B cell (primary cell): Measurements from ENCODE around the gene ZDHHC19. TPM values are rescaled to one million over a fixed set of nuclear protein-coding genes. Genes with fewer than 3 reads are reported as not detected.
A peak's percentile ranks its signal among the peaks of the same experiment; 100 is the strongest.

Experiments used
- ATAC-seq: fragments of 200-7000 bp; cut with Tn5 transposase; one replicate; pipeline ENCODE4 v1.10.0; 2021; ENCODE audit warnings: low read depth, mild to moderate bottlenecking, moderate number of reproducible peaks, moderate library complexity
- CTCF ChIA-PET: fragments of 350-600 bp; sonication (Branson Sonifier 250); formaldehyde crosslinking; loops from one replicate; lab custom pipeline; 2021; ENCODE audit warnings: antibody characterized with exemption, inconsistent platforms; lab: Charles Lee
- POLR2A ChIA-PET: fragments of 350-600 bp; sonication (Branson Sonifier 250); formaldehyde crosslinking; loops from one replicate; lab custom pipeline; 2021; ENCODE audit warnings: antibody characterized with exemption; lab: Charles Lee
- DNase-seq: peaks from one replicate; pipeline ENCODE4 v3.0.0; 2013
- H2AFZ ChIP-seq: 2 replicates; pipeline ENCODE4 v1.6.1; 2012; ENCODE audit warnings: mild to moderate bottlenecking, low read depth, low read length; ENCODE audit not compliant: insufficient read depth, poor library complexity, severe bottlenecking
- H3K27ac ChIP-seq, 2 donors: 1 replicate in 1 of 2; 2 replicates in 1 of 2; pipeline ENCODE4 v1.5.1; 2012 to 2013; ENCODE audit warnings: low read length in 2 of 2, mild to moderate bottlenecking in 2 of 2, moderate library complexity in 1 of 2
- H3K27me3 ChIP-seq, 4 experiments: fragments of 200-600 bp in 1 of 4; sonication (generic) in 1 of 4; replicated peaks in 1 of 4; 1 replicate in 2 of 4; 2 replicates in 2 of 4; pipeline versions ENCODE4 v1.6.1 to v1.7.0; 2013 to 2016; ENCODE audit warnings: low read length in 3 of 4, mild to moderate bottlenecking in 2 of 4, mixed read lengths in 1 of 4, moderate library complexity in 1 of 4; ENCODE audit not compliant: insufficient read depth in 4 of 4, control insufficient read depth in 3 of 4; ENCODE audit errors: control extremely low read depth in 1 of 4
- H3K36me3 ChIP-seq, 2 experiments: replicated peaks in 1 of 2; 1 replicate in 1 of 2; 2 replicates in 1 of 2; pipeline versions ENCODE4 v1.6.1 to v1.7.1; 2013; ENCODE audit warnings: low read length in 1 of 2; ENCODE audit not compliant: insufficient read depth in 2 of 2, control insufficient read depth in 1 of 2; ENCODE audit errors: control extremely low read depth in 1 of 2, extremely low read depth in 1 of 2
- H3K4me1 ChIP-seq, 2 donors: fragments of 200-600 bp in 1 of 2; sonication (generic) in 1 of 2; 1 replicate in 1 of 2; 2 replicates in 1 of 2; pipeline versions ENCODE4 v1.5.1 to v1.6.1; 2013 to 2017; ENCODE audit warnings: low read length in 2 of 2; ENCODE audit not compliant: control insufficient read depth in 2 of 2, insufficient read depth in 2 of 2
- H3K4me2 ChIP-seq: replicated peaks from 2 replicates; pipeline ENCODE3; 2012; ENCODE audit warnings: mild to moderate bottlenecking, low read depth, low read length; ENCODE audit not compliant: poor library complexity, severe bottlenecking
- H3K4me3 ChIP-seq, 5 experiments: fragments of 200-600 bp in 1 of 5; sonication (generic) in 1 of 5; 1 replicate in 3 of 5; 2 replicates in 2 of 5; pipeline versions ENCODE4 v1.5.1 to v1.7.0; 2011 to 2016; ENCODE audit warnings: low read length in 4 of 5, mild to moderate bottlenecking in 4 of 5, low read depth in 2 of 5, control low read depth in 1 of 5, moderate library complexity in 1 of 5; ENCODE audit not compliant: insufficient read depth in 1 of 5; ENCODE audit errors: control extremely low read depth in 1 of 5, extremely low read depth in 1 of 5
- H3K79me2 ChIP-seq: fragments of 200-600 bp; sonication (generic); one replicate; pipeline ENCODE4 v1.6.0; 2016; ENCODE audit warnings: low read length; ENCODE audit not compliant: control insufficient read depth, insufficient read depth
- H3K9ac ChIP-seq: fragments of 200-600 bp; sonication (generic); 2 replicates; pipeline ENCODE4 v1.6.1; 2017; ENCODE audit warnings: mild to moderate bottlenecking, low read length, moderate library complexity
- H3K9me3 ChIP-seq, 3 donors: one replicate each; pipeline versions ENCODE4 v1.6.1 to v1.7.1; 2013; ENCODE audit warnings: low read length in 2 of 3; ENCODE audit not compliant: control insufficient read depth in 2 of 3, insufficient read depth in 1 of 3; ENCODE audit errors: control extremely low read depth in 1 of 3
- H4K20me1 ChIP-seq: 2 replicates; pipeline ENCODE4 v1.6.0; 2012; ENCODE audit warnings: mild to moderate bottlenecking, low read length; ENCODE audit not compliant: insufficient read depth, control insufficient read depth, poor library complexity, severe bottlenecking
- H3K27ac Mint-ChIP-seq: one replicate; pipeline ENCODE4 v1.8.0; 2021; ENCODE audit warnings: mixed read lengths
- H3K27me3 Mint-ChIP-seq: one replicate; pipeline ENCODE4 v1.8.0; 2021; ENCODE audit warnings: mixed read lengths
- H3K4me1 Mint-ChIP-seq: one replicate; pipeline ENCODE4 v1.8.0; 2021; ENCODE audit warnings: mixed read lengths
- H3K4me3 Mint-ChIP-seq: one replicate; pipeline ENCODE4 v1.8.0; 2021; ENCODE audit warnings: mixed read lengths
- H3K9me3 Mint-ChIP-seq: one replicate; pipeline ENCODE4 v1.8.0; 2022; ENCODE audit warnings: mixed read lengths; ENCODE audit not compliant: insufficient read depth
- EZH2 ChIP-seq: IDR thresholded peaks from 2 replicates; pipeline ENCODE4 v1.6.1; 2012; ENCODE audit warnings: borderline replicate concordance, low read depth, mild to moderate bottlenecking, moderate library complexity, low read length; ENCODE audit not compliant: insufficient read depth, poor library complexity, severe bottlenecking
- WGBS: methylation state at CpG from one replicate; pipeline ENCODE4 v1.1.5; 2013; ENCODE audit warnings: missing lambda C conversion rate; ENCODE audit not compliant: insufficient coverage; 5-methylcytosine and 5-hydroxymethylcytosine counted together
- intact Hi-C: fragments of 100-400 bp; cut with micrococcal nuclease; formaldehyde crosslinking; loops from one replicate; pipeline ENCODE4 v1.10.0; 2022
- polyA plus RNA-seq: library from polyadenylated mRNA; depleted of rRNA; stranded (reverse); fragments of >200 nt; gene quantifications from 2 replicates; pipeline ENCODE4 v1.2.3, GENCODE V29; 2012
- total RNA-seq, 2 donors: library from RNA; stranded (reverse); fragments of 120-200 nt in 1 of 2; gene quantifications; 1 replicate in 1 of 2; 2 replicates in 1 of 2; pipeline versions ENCODE4 v1.2.3 to v1.2.4, GENCODE V29; 2013 to 2022
- TF ChIP-seq, protein P1 (sequence below): fragments of 200-600 bp; IDR thresholded peaks from one replicate; pipeline ENCODE4 v1.8.0; 2022; ENCODE audit warnings: antibody characterized with exemption, mild to moderate bottlenecking

ZDHHC19 gene
- total and polyA plus RNA-seq, 2 donors (not counting 1 experiment from before 2014, with no cell fraction given), result 0.91 to 6.0 TPM

DNA sequence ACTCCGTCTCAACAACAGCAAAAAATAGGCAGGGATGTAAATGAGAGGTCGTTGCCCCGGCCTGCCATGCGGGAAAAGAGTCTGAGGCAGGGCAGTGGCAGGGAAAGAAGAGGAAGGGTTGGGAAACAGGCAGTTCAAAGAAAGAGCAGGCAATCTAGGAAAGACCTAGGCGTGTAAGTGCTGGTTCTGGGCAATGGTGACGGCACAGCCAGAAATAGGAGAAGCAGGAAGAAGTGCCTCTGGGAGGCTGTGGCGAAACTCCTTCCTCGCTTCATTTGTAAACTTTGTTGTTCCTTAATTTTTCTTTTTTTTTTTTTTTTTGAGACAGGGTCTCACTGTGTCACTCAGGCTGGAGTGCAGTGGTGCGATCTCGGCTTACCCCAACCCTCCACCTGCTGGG lies 9.4 kb upstream of the ZDHHC19 start:
- 94% methylated on average over 4 of the region's 10 CpGs for WGBS
- H3K9ac ChIP-seq, result no peak overlapping the region

DNA sequence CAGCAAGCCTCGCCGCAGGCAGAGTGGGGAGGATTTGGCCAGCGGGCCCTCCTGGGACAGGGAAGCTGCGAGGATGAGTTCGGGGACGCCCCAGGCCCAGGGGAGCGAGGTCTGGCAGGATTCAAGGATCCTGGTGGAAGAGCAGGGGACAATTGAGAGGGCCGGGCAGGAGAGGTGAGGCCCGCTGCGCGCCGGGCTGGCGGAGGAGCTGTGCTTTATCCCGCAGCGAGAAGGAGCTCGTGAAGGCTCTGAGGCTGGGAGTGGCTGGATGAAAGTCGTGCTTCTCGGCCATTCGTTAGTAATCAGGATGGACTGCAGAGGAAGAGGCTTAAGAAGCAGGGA lies 8.7 kb upstream of the ZDHHC19 start:
- Histone ChIP-seq H3K36me3 (no peaks in the 10 kb centered on the region), H3K27me3 (no peaks in the 10 kb centered on the region), H4K20me1 (no peaks in the 10 kb centered on the region), H2AFZ (peak overlapping the region; percentile 93), H3K27ac (peak overlapping the region in 1 of 2 donors; percentile 68), H3K9ac (no peak overlapping the region), H3K4me2 (peak overlapping the region; percentile 73), H3K9me3 (no peaks in the 10 kb centered on the region), H3K4me3 (peak overlapping the region in 1 of 5 experiments; percentile 72), H3K79me2 (no peaks in the 10 kb centered on the region), H3K4me1 (peaks cover 7 to 15% of the 10 kb centered on the region in 2 donors)
- WGBS, result 99% methylated on average over 17 of the region's 19 CpGs
- no peak for DNase-seq
- no peaks in the 10 kb centered on the region for H3K9me3 Mint-ChIP-seq
- H3K4me1 Mint-ChIP-seq, result peaks cover 17% of the 10 kb centered on the region
- TF ChIP-seq, protein P1, sequence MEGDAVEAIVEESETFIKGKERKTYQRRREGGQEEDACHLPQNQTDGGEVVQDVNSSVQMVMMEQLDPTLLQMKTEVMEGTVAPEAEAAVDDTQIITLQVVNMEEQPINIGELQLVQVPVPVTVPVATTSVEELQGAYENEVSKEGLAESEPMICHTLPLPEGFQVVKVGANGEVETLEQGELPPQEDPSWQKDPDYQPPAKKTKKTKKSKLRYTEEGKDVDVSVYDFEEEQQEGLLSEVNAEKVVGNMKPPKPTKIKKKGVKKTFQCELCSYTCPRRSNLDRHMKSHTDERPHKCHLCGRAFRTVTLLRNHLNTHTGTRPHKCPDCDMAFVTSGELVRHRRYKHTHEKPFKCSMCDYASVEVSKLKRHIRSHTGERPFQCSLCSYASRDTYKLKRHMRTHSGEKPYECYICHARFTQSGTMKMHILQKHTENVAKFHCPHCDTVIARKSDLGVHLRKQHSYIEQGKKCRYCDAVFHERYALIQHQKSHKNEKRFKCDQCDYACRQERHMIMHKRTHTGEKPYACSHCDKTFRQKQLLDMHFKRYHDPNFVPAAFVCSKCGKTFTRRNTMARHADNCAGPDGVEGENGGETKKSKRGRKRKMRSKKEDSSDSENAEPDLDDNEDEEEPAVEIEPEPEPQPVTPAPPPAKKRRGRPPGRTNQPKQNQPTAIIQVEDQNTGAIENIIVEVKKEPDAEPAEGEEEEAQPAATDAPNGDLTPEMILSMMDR, result no peak
- no peak for TF ChIP-seq EZH2
- peak overlapping the region; percentile 86 for H3K4me3 Mint-ChIP-seq
- H3K27ac Mint-ChIP-seq, result no peak overlapping the region
- ChIA-PET POLR2A (no interaction called here), CTCF (interaction anchor here (0.8 kb wide), 1 partner anchor 16 kb away, joined by 3 read pairs; no protein-coding TSS in a partner anchor)
- no peak for ATAC-seq
- intact Hi-C loops, result no loop called here
- H3K27me3 Mint-ChIP-seq, result no peaks in the 10 kb centered on the region

More for the DNA sequence above, 9.4 kb upstream of the ZDHHC19 start:
- H3K36me3 ChIP-seq, result no peaks in the 10 kb centered on the region
- H3K9me3 Mint-ChIP-seq, result no peaks in the 10 kb centered on the region
- no peaks in the 10 kb centered on the region for H4K20me1 ChIP-seq
- no peaks in the 10 kb centered on the region for H3K27me3 Mint-ChIP-seq
- POLR2A ChIA-PET, result interaction anchor here (0.7 kb wide), 1 partner anchor 149 kb away, joined by 11 read pairs; no protein-coding TSS in a partner anchor
- no peaks in the 10 kb centered on the region for H3K27me3 ChIP-seq
- peaks cover 7 to 15% of the 10 kb centered on the region in 2 donors for H3K4me1 ChIP-seq
- no peak overlapping the region for H2AFZ ChIP-seq
- peaks cover 17% of the 10 kb centered on the region for H3K4me1 Mint-ChIP-seq
- no peak overlapping the region for H3K4me3 ChIP-seq
- CTCF ChIA-PET, result interaction anchor here (0.6 kb wide), 1 partner anchor 120 kb away, joined by 3 read pairs; no protein-coding TSS in a partner anchor
- DNase-seq (no peak), ATAC-seq (no peak)
- H3K27ac ChIP-seq, result no peak overlapping the region
- H3K27ac Mint-ChIP-seq, result no peak overlapping the region
- TF ChIP-seq, protein P1, result no peak
- no peak for TF ChIP-seq EZH2
- intact Hi-C loops, result no loop called here
- H3K4me3 Mint-ChIP-seq, result no peak overlapping the region
- H3K9me3 ChIP-seq, result no peaks in the 10 kb centered on the region
- H3K79me2 ChIP-seq, result no peaks in the 10 kb centered on the region
- no peak overlapping the region for H3K4me2 ChIP-seq
